ENCODE results near the gene ATP6V0C. TPM values are rescaled to one million over a fixed set of nuclear protein-coding genes. Genes with fewer than 3 reads are reported as not detected.
"Not testable (repeated sequence)": the region's sequence is repeated elsewhere in the genome, so short reads cannot be mapped to it uniquely, and the experiment has no call there.

The ATP6V0C gene
- total RNA-seq, 3 donors from 2014 or later, result 27.5 to 70.2 (median 45.4) TPM

- Histone ChIP-seq H3K4me1 (peaks cover 12 to 19% of the 10 kb centered on the region in 2 donors), H3K9me3 (no peaks in the 10 kb centered on the region), H3K4me3 (no peak overlapping the region), H3K27me3 (no peaks in the 10 kb centered on the region), H3K27ac (no peak overlapping the region), H3K36me3 (no peaks in the 10 kb centered on the region)
- intact Hi-C loops (cut with DNase I; ENCODE audit: low total_unique reads), result no loop called here
- TF ChIP-seq CTCF (IDR thresholded peaks at IDR 0.05) (no peak), POLR2A (IDR thresholded peaks at IDR 0.05) (no peak), POLR2AphosphoS5 (IDR thresholded peaks at IDR 0.05) (no peak)
- no peak for DNase-seq (ENCODE audit: low spot score in 2 of 2)
Observed at GRCh38 chr16:2478279-2478678, 35.5 kb upstream of the ATP6V0C start.

GRCh38 chr16:2479996-2480395 is 33.8 kb upstream of the ATP6V0C start:
- intact Hi-C loops (cut with DNase I; ENCODE audit: low total_unique reads), result not testable (repeated sequence)

DNA sequence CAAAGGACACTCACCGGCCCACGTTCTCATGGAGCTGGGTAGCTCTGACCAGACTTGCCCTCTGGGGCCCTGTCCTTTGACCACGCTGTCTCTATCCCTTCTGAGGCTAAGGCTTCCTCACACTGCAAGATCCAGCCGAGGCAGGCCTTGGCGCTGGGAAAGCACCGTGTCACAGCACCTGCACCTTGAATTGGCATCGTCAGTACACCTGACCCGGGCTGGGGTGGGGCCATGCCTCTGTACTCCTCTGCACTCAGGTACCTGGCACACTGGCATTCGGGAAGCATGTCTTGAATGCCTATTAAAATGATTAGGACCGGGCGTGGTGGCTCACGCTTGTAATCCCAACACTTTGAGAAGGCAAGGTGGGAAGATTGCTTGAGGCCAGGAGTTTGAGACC is 32.8 kb upstream of the ATP6V0C start:
- Histone ChIP-seq H3K27me3 (no peaks in the 10 kb centered on the region), H3K4me3 (no peak overlapping the region), H3K4me1 (peaks cover 9 to 29% of the 10 kb centered on the region in 2 donors), H3K27ac (peak overlapping the region in 1 of 2 donors; percentile 78), H3K9me3 (no peaks in the 10 kb centered on the region), H3K36me3 (no peaks in the 10 kb centered on the region)
- intact Hi-C loops (cut with DNase I; ENCODE audit: low total_unique reads), result no loop called here
- TF ChIP-seq POLR2A (IDR thresholded peaks at IDR 0.05), result no peak
- TF ChIP-seq CTCF (IDR thresholded peaks at IDR 0.05), result no peak
- no peak for TF ChIP-seq POLR2AphosphoS5 (IDR thresholded peaks at IDR 0.05)
- no peak for DNase-seq (ENCODE audit: low spot score in 2 of 2)

More at GRCh38 chr16:2479996-2480395, 33.8 kb upstream of the ATP6V0C start:
- not testable (repeated sequence) for H3K27ac ChIP-seq; H3K27me3 ChIP-seq; H3K9me3 ChIP-seq; H3K36me3 ChIP-seq; DNase-seq (ENCODE audit: low spot score in 2 of 2); H3K4me3 ChIP-seq
- peaks cover 7 to 33% of the 10 kb centered on the region in 2 donors for H3K4me1 ChIP-seq

DNA sequence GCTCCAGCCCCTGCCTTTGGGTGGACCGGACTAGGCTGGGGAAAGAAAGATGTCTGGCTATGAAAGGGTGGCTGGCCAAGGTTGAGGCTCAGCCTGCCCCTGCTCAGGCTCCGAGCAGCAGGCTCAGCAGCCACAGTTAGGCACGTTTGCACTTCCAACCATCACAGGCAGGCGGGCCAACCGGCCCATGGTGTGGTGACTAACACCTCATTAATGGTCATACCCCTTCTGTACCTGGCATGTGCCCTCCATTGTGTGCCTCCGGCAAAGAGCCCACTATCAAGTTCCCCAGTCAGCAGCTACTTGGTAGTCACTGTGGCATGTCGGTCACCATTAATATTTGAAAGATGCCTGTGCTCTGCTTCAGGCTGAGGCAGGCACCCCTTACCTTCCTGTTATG is 32.1 kb upstream of the ATP6V0C start:
- TF ChIP-seq POLR2A (IDR thresholded peaks at IDR 0.05) (no peak), CTCF (IDR thresholded peaks at IDR 0.05) (no peak), POLR2AphosphoS5 (IDR thresholded peaks at IDR 0.05) (no peak)
- DNase-seq (ENCODE audit: low spot score in 2 of 2), result no peak
- Histone ChIP-seq H3K27me3 (no peaks in the 10 kb centered on the region), H3K4me1 (peaks cover 8 to 27% of the 10 kb centered on the region in 2 donors), H3K27ac (peak overlapping the region; percentile 78 to 90), H3K36me3 (no peaks in the 10 kb centered on the region), H3K4me3 (no peak overlapping the region), H3K9me3 (no peaks in the 10 kb centered on the region)
- intact Hi-C loops (cut with DNase I; ENCODE audit: low total_unique reads), result no loop called here

- Histone ChIP-seq H3K27ac (peak overlapping the region; percentile 78 to 90), H3K9me3 (no peaks in the 10 kb centered on the region), H3K36me3 (no peaks in the 10 kb centered on the region), H3K4me1 (peaks cover 10 to 27% of the 10 kb centered on the region in 2 donors), H3K4me3 (peak overlapping the region in 2 of 3 donors; percentile 40 to 58), H3K27me3 (no peaks in the 10 kb centered on the region)
- no peak for DNase-seq (ENCODE audit: low spot score in 2 of 2)
- TF ChIP-seq CTCF (IDR thresholded peaks at IDR 0.05), result no peak
- no peak for TF ChIP-seq POLR2A (IDR thresholded peaks at IDR 0.05)
- no peak for TF ChIP-seq POLR2AphosphoS5 (IDR thresholded peaks at IDR 0.05)
- intact Hi-C loops (cut with DNase I; ENCODE audit: low total_unique reads), result no loop called here
Observed at GRCh38 chr16:2482249-2482648, 31.5 kb upstream of the ATP6V0C start.

Measured in breast epithelium (tissue), 4 donors.